Fibroblast of lung (primary cell): ENCODE measurements around the gene KPNB1. TPM values are rescaled to one million over a fixed set of nuclear protein-coding genes. Genes with fewer than 3 reads are reported as not detected.

Source experiments
- DNase-seq, 2 donors: peaks; one replicate each; pipeline versions ENCODE4 v3.0.0 to v3.0.0-alpha.2; 2010; ENCODE audit warnings: low read depth in 2 of 2
- H2AFZ ChIP-seq: 2 replicates; pipeline ENCODE4 v1.5.1; 2012; ENCODE audit warnings: low read length, control low read depth, inconsistent platforms
- H3K27ac ChIP-seq: 2 replicates; pipeline ENCODE4 v1.5.1; 2011; ENCODE audit warnings: low read length, control low read depth; ENCODE audit not compliant: insufficient read depth
- H3K27me3 ChIP-seq: 2 replicates; pipeline ENCODE4 v1.5.1; 2011; ENCODE audit warnings: mild to moderate bottlenecking, low read length; ENCODE audit not compliant: control insufficient read depth, insufficient read depth
- H3K36me3 ChIP-seq: 2 replicates; pipeline ENCODE4 v1.5.1; 2011; ENCODE audit warnings: low read length; ENCODE audit not compliant: control insufficient read depth, insufficient read depth
- H3K4me1 ChIP-seq: 2 replicates; pipeline ENCODE4 v1.5.1; 2011; ENCODE audit warnings: low read length; ENCODE audit not compliant: control insufficient read depth, insufficient read depth; ENCODE audit errors: extremely low read depth
- H3K4me2 ChIP-seq: 2 replicates; pipeline ENCODE4 v1.5.1; 2011; ENCODE audit warnings: low read length, control low read depth; ENCODE audit not compliant: insufficient read depth; ENCODE audit errors: extremely low read depth
- H3K4me3 ChIP-seq, 4 experiments: fragments of 200-600 bp in 1 of 4; sonication (generic) in 1 of 4; replicated peaks in 1 of 4; 2 replicates each; pipeline ENCODE4 v1.5.1; 2011 to 2016; ENCODE audit warnings: low read length in 4 of 4, low read depth in 3 of 4, mild to moderate bottlenecking in 3 of 4, control low read depth in 2 of 4, inconsistent platforms in 1 of 4, mixed read lengths in 1 of 4; ENCODE audit not compliant: insufficient read depth in 1 of 4; ENCODE audit errors: control extremely low read depth in 1 of 4
- H3K79me2 ChIP-seq: 2 replicates; pipeline ENCODE4 v1.5.1; 2012; ENCODE audit warnings: mild to moderate bottlenecking, low read length, inconsistent platforms; ENCODE audit not compliant: control insufficient read depth, insufficient read depth
- H3K9ac ChIP-seq: 2 replicates; pipeline ENCODE4 v1.5.1; 2011; ENCODE audit warnings: mild to moderate bottlenecking, low read length, control low read depth; ENCODE audit not compliant: insufficient read depth
- H3K9me3 ChIP-seq: 2 replicates; pipeline ENCODE4 v1.5.1; 2012; ENCODE audit warnings: low read depth, low read length; ENCODE audit not compliant: control insufficient read depth, insufficient read depth
- H4K20me1 ChIP-seq: 2 replicates; pipeline ENCODE4 v1.5.1; 2011; ENCODE audit warnings: low read length; ENCODE audit not compliant: control insufficient read depth, insufficient read depth; ENCODE audit errors: extremely low read depth
- EZH2 ChIP-seq: IDR thresholded peaks from 2 replicates; pipeline ENCODE4 v1.5.1; 2012; ENCODE audit warnings: low read length, control low read depth, mild to moderate bottlenecking; ENCODE audit errors: missing control alignments
- polyA plus RNA-seq, 2 donors: library from polyadenylated mRNA; depleted of rRNA in 1 of 2; stranded (reverse) in 1 of 2; unstranded in 1 of 2; fragments of >200 nt; gene quantifications; 2 replicates each; pipeline ENCODE4 v1.2.1, GENCODE V29; 2011 to 2012; ENCODE audit warnings: missing spikeins in 1 of 2
- total RNA-seq: library from RNA; depleted of rRNA; stranded (reverse); fragments of >200 nt; gene quantifications from 2 replicates; pipeline ENCODE4 v1.2.1, GENCODE V29; 2014
- TF ChIP-seq, protein P1 (sequence below), 2 donors: IDR thresholded peaks in 1 of 2; conservative IDR thresholded peaks in 1 of 2; 1 replicate in 1 of 2; 2 replicates in 1 of 2; pipeline ENCODE4 v1.5.1; 2011 to 2012; ENCODE audit warnings: low read length in 2 of 2, control low read depth in 1 of 2, inconsistent platforms in 1 of 2, low read depth in 1 of 2, mild to moderate bottlenecking in 1 of 2

Gene KPNB1
- total and polyA plus RNA-seq, 2 donors (not counting 1 experiment from before 2014, with no cell fraction given) = 253 to 267 TPM

DNA sequence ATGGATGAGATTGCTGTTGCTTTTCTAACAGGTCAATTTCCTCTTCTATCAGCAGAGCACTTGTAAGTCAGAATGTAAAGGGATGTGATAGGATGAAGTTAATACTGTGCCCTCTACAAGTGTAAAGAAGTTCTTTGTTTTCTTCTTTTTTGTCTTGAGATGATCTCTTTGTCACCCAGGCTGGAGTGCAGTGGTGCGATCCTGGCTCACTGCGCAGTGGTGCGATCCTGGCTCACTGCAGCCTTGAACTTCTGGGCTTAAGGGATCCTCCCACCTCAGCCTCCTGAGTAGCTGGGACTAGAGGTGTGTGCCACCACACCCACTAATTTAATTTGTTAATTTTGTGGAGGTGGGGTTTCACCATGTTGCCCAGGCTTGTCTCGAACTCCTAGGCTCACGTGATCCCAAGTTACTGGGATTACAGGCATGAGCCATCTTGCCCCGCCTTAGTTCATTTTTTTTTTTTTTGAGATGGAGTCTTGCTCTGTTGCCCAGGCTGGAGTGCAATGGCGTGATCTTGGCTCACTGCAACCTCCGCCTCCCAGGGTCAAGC is 21.6 kb upstream of the KPNB1 start:
- Histone ChIP-seq H3K9me3 (no peaks in the 10 kb centered on the region), H4K20me1 (no peaks in the 10 kb centered on the region), H3K27ac (no peak overlapping the region), H3K4me2 (no peak overlapping the region), H3K27me3 (no peaks in the 10 kb centered on the region), H3K36me3 (no peaks in the 10 kb centered on the region), H3K4me3 (no peak overlapping the region), H3K9ac (no peak overlapping the region), H3K79me2 (no peaks in the 10 kb centered on the region), H2AFZ (no peak overlapping the region), H3K4me1 (no peaks in the 10 kb centered on the region)
- TF ChIP-seq, protein P1, sequence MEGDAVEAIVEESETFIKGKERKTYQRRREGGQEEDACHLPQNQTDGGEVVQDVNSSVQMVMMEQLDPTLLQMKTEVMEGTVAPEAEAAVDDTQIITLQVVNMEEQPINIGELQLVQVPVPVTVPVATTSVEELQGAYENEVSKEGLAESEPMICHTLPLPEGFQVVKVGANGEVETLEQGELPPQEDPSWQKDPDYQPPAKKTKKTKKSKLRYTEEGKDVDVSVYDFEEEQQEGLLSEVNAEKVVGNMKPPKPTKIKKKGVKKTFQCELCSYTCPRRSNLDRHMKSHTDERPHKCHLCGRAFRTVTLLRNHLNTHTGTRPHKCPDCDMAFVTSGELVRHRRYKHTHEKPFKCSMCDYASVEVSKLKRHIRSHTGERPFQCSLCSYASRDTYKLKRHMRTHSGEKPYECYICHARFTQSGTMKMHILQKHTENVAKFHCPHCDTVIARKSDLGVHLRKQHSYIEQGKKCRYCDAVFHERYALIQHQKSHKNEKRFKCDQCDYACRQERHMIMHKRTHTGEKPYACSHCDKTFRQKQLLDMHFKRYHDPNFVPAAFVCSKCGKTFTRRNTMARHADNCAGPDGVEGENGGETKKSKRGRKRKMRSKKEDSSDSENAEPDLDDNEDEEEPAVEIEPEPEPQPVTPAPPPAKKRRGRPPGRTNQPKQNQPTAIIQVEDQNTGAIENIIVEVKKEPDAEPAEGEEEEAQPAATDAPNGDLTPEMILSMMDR (conservative IDR thresholded peaks at IDR 0.05 in 1 of 2, IDR thresholded peaks at IDR 0.05 in 1 of 2; ENCODE audit: low read depth in 1 of 2, low read length in 2 of 2) = no peak
- no peak for TF ChIP-seq EZH2
- DNase-seq = no peak

DNA sequence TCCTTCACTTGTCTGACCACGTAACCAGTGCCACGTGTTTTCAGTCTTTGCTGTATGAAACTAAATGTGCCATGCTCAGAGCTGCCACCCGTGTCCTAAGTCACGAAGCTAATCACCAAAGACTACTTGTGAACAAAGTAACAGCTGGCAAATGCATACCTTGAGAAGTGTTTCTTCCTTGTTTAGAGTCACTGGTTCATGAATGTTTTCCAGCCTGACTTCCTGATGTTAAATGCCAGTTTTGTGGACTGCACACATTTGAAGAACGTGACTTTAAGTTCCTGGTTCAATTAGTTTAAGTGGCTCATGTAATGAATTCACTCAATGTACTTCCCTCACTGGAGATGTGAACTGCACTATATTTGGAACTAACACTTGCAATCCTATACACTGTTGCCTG is 19.9 kb upstream of the KPNB1 start:
- TF ChIP-seq, protein P1 (conservative IDR thresholded peaks at IDR 0.05 in 1 of 2, IDR thresholded peaks at IDR 0.05 in 1 of 2; ENCODE audit: low read depth in 1 of 2, low read length in 2 of 2) = no peak
- TF ChIP-seq EZH2 = no peak
- no peak overlapping the region for H3K27ac ChIP-seq
- no peak for DNase-seq

DNA sequence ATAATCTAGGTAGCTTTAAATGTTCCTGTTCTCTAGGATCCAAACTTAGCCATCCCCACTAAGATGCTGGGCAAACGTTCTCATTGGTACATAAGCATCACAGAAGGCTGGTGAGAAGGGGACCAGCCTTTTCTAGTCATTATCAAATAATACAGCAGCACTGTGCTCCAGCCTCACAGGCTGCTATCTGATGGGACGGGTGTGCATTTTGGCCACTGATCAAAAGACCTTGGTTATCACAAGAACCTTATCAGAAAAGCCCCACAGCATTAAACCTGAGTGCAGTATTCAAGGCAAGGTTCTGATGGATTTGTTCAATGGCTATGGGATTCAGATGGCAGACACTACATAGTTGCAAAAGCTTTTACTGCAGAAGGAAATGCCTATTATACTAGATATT is 19.1 kb upstream of the KPNB1 start:
- DNase-seq = no peak
- Histone ChIP-seq H3K27ac (no peak overlapping the region), H3K4me1 (no peaks in the 10 kb centered on the region), H3K36me3 (no peaks in the 10 kb centered on the region), H2AFZ (no peak overlapping the region), H3K27me3 (no peaks in the 10 kb centered on the region), H4K20me1 (no peaks in the 10 kb centered on the region), H3K4me2 (no peak overlapping the region), H3K4me3 (no peak overlapping the region), H3K79me2 (no peaks in the 10 kb centered on the region), H3K9me3 (no peaks in the 10 kb centered on the region), H3K9ac (no peak overlapping the region)
- TF ChIP-seq, protein P1 (conservative IDR thresholded peaks at IDR 0.05 in 1 of 2, IDR thresholded peaks at IDR 0.05 in 1 of 2; ENCODE audit: low read depth in 1 of 2, low read length in 2 of 2) = no peak
- TF ChIP-seq EZH2 = no peak

More for the DNA sequence above, 19.9 kb upstream of the KPNB1 start:
- Histone ChIP-seq H3K36me3 (no peaks in the 10 kb centered on the region), H4K20me1 (no peaks in the 10 kb centered on the region), H3K27me3 (no peaks in the 10 kb centered on the region), H3K4me1 (no peaks in the 10 kb centered on the region), H3K4me3 (no peak overlapping the region), H3K9me3 (no peaks in the 10 kb centered on the region), H3K4me2 (no peak overlapping the region), H3K79me2 (no peaks in the 10 kb centered on the region), H3K9ac (no peak overlapping the region), H2AFZ (no peak overlapping the region)
